Chondrocyte (in vitro differentiated cells): ENCODE data around the gene ECEL1. TPM values are rescaled to one million over a fixed set of nuclear protein-coding genes. Genes with fewer than 3 reads are reported as not detected.
"Not testable (repeated sequence)": the region's sequence is repeated elsewhere in the genome, so short reads cannot be mapped to it uniquely, and the experiment has no call there.

Source experiments
- DNase-seq: peaks from one replicate; pipeline ENCODE4 v3.0.0; 2021; ENCODE audit warnings: mixed read lengths, low spot score
- H3K27ac Mint-ChIP-seq: one replicate; pipeline ENCODE4 v1.8.0; 2021; ENCODE audit warnings: mild to moderate bottlenecking, moderate library complexity, mixed read lengths; ENCODE audit not compliant: unreplicated experiment
- H3K27me3 Mint-ChIP-seq: 2 replicates; pipeline ENCODE4 v1.8.0; 2021; ENCODE audit warnings: low read depth, mixed read lengths
- H3K36me3 Mint-ChIP-seq: 2 replicates; pipeline ENCODE4 v1.8.0; 2021; ENCODE audit warnings: low read depth, mixed read lengths
- H3K4me1 Mint-ChIP-seq: 2 replicates; pipeline ENCODE4 v1.8.0; 2021; ENCODE audit warnings: low read depth, mild to moderate bottlenecking, mixed read lengths
- H3K4me3 Mint-ChIP-seq: one replicate; pipeline ENCODE4 v1.8.0; 2021; ENCODE audit warnings: mild to moderate bottlenecking, moderate library complexity, mixed read lengths; ENCODE audit not compliant: unreplicated experiment
- H3K9me3 Mint-ChIP-seq: 2 replicates; pipeline ENCODE4 v1.8.0; 2021; ENCODE audit warnings: low read depth, mixed read lengths
- CTCF ChIP-seq: fragments of 200-600 bp; sonication (generic); IDR thresholded peaks from 2 replicates; pipeline ENCODE4 v1.5.0; 2021; ENCODE audit warnings: antibody characterized with exemption, mild to moderate bottlenecking, moderate library complexity
- total RNA-seq: library from RNA; stranded (reverse); gene quantifications from 3 replicates; pipeline ENCODE4 v1.2.1, GENCODE V29; 2021

The ECEL1 gene
- total RNA-seq, 1 donor from 2014 or later: 0.12 TPM

- no peaks in the 10 kb centered on the region for H3K36me3 Mint-ChIP-seq
- no peak overlapping the region for H3K4me3 Mint-ChIP-seq
- peaks cover 6% of the 10 kb centered on the region for H3K9me3 Mint-ChIP-seq
- H3K27ac Mint-ChIP-seq: no peak overlapping the region
- TF ChIP-seq CTCF: no peak
- no peaks in the 10 kb centered on the region for H3K27me3 Mint-ChIP-seq
- DNase-seq: peak; percentile 63
- H3K4me1 Mint-ChIP-seq: no peaks in the 10 kb centered on the region
These were observed 46.5 kb upstream of the ECEL1 start for GRCh38 chr2:232533944-232534710.

- peak; percentile 44 for DNase-seq
- not testable (repeated sequence) for H3K9me3 Mint-ChIP-seq, H3K4me1 Mint-ChIP-seq, H3K36me3 Mint-ChIP-seq, H3K27ac Mint-ChIP-seq, H3K4me3 Mint-ChIP-seq, H3K27me3 Mint-ChIP-seq
These were observed 45.2 kb upstream of the ECEL1 start for GRCh38 chr2:232532821-232533220.

- peak; percentile 36 for DNase-seq
- no peaks in the 10 kb centered on the region for H3K36me3 Mint-ChIP-seq
- H3K4me3 Mint-ChIP-seq: no peak overlapping the region
- H3K9me3 Mint-ChIP-seq: peaks cover 6% of the 10 kb centered on the region
- H3K27me3 Mint-ChIP-seq: peaks cover 8% of the 10 kb centered on the region
- TF ChIP-seq CTCF: no peak
- H3K4me1 Mint-ChIP-seq: no peaks in the 10 kb centered on the region
- H3K27ac Mint-ChIP-seq: no peak overlapping the region
These were observed 44.8 kb upstream of the ECEL1 start for GRCh38 chr2:232532419-232532818.

- Mint-ChIP-seq H3K36me3 (no peaks in the 10 kb centered on the region), H3K4me1 (no peaks in the 10 kb centered on the region), H3K4me3 (no peak overlapping the region), H3K9me3 (no peaks in the 10 kb centered on the region), H3K27ac (no peak overlapping the region), H3K27me3 (peaks cover 8% of the 10 kb centered on the region)
- no peak for TF ChIP-seq CTCF
- DNase-seq: peak; percentile 58
These were observed 43.1 kb upstream of the ECEL1 start for GRCh38 chr2:232530626-232531260.

- Mint-ChIP-seq H3K27me3 (peaks cover 8% of the 10 kb centered on the region), H3K4me1 (no peaks in the 10 kb centered on the region), H3K36me3 (no peaks in the 10 kb centered on the region), H3K27ac (no peak overlapping the region), H3K9me3 (no peaks in the 10 kb centered on the region), H3K4me3 (no peak overlapping the region)
- TF ChIP-seq CTCF: no peak
- peak; percentile 79 for DNase-seq
These were observed 42.3 kb upstream of the ECEL1 start for GRCh38 chr2:232529806-232530547.
